OCI-LY7 (cell line): ENCODE results near the gene GLIPR1. TPM values are rescaled to one million over a fixed set of nuclear protein-coding genes. Genes with fewer than 3 reads are reported as not detected.
A peak's percentile ranks its signal among the peaks of the same experiment; 100 is the strongest.

Experiments
- BruUV-seq: library from RNA; stranded (reverse); fragments of 400-500 nt; replicated peaks from 2 replicates; lab custom pipeline; 2021; lab: Mats Ljungman, UMichigan
- CTCF ChIA-PET: fragments of 300-600 bp; sonication (Branson Sonifier 250); formaldehyde crosslinking; loops from one replicate; lab custom pipeline; 2022; ENCODE audit warnings: antibody characterized with exemption; ENCODE audit not compliant: unreplicated experiment; lab: Charles Lee
- POLR2A ChIA-PET: fragments of 300-600 bp; sonication (Branson Sonifier 250); formaldehyde crosslinking; loops from one replicate; lab custom pipeline; 2022; ENCODE audit warnings: antibody characterized with exemption; lab: Charles Lee
- DNase-seq: peaks from one replicate; pipeline ENCODE4 v3.0.0-alpha.2; 2015; ENCODE audit warnings: low spot score
- H2AFZ ChIP-seq: fragments of 200-600 bp; sonication (generic), shearing (Covaris generic); 2 replicates; pipeline ENCODE4 v1.6.1; 2014; ENCODE audit warnings: mild to moderate bottlenecking, antibody characterized with exemption, low read length, moderate library complexity
- H3K27ac ChIP-seq: fragments of 200-600 bp; sonication (generic); 2 replicates; pipeline ENCODE4 v1.5.1; 2014; ENCODE audit warnings: mixed run types, low read depth, mild to moderate bottlenecking, moderate library complexity, low read length, inconsistent platforms; ENCODE audit not compliant: poor library complexity, severe bottlenecking
- H3K36me3 ChIP-seq: fragments of 200-600 bp; sonication (generic); 2 replicates; pipeline ENCODE4 v1.6.1; 2014; ENCODE audit warnings: mild to moderate bottlenecking, antibody characterized with exemption, low read length, moderate library complexity, mixed read lengths; ENCODE audit not compliant: insufficient read depth
- H3K4me1 ChIP-seq: fragments of 200-600 bp; sonication (generic); 2 replicates; pipeline ENCODE4 v1.5.1; 2014; ENCODE audit warnings: mild to moderate bottlenecking, low read length; ENCODE audit not compliant: insufficient read depth, poor library complexity, severe bottlenecking
- H3K4me2 ChIP-seq: fragments of 200-600 bp; sonication (generic); 2 replicates; pipeline ENCODE4 v1.6.1; 2014; ENCODE audit warnings: mild to moderate bottlenecking, low read length
- H3K4me3 ChIP-seq: fragments of 200-600 bp; sonication (generic); 2 replicates; pipeline ENCODE4 v1.5.1; 2014; ENCODE audit warnings: mild to moderate bottlenecking, low read depth, low read length; ENCODE audit not compliant: poor library complexity, severe bottlenecking
- H3K79me2 ChIP-seq: fragments of 200-600 bp; sonication (generic); 2 replicates; pipeline ENCODE4 v1.6.1; 2016; ENCODE audit warnings: low read depth, mild to moderate bottlenecking, low read length, moderate library complexity, mixed read lengths; ENCODE audit not compliant: insufficient read depth
- H3K9me2 ChIP-seq: fragments of 200-600 bp; sonication (generic); 2 replicates; pipeline ENCODE4 v1.6.1; 2016; ENCODE audit warnings: mild to moderate bottlenecking, low read length, mixed read lengths; ENCODE audit not compliant: insufficient read depth
- H3K9me3 ChIP-seq: fragments of 200-600 bp; sonication (generic); 2 replicates; pipeline ENCODE4 v1.6.1; 2014; ENCODE audit warnings: mild to moderate bottlenecking, mixed run types, low read length, mixed read lengths
- H4K20me1 ChIP-seq: fragments of 200-600 bp; sonication (generic); 2 replicates; pipeline ENCODE4 v1.6.1; 2014; ENCODE audit warnings: mild to moderate bottlenecking, antibody characterized with exemption, low read length, moderate library complexity, mixed read lengths; ENCODE audit not compliant: insufficient read depth
- CTCF ChIP-seq: fragments of 200-600 bp; sonication (generic); conservative IDR thresholded peaks from 2 replicates; pipeline ENCODE4 v1.5.1; 2014; ENCODE audit warnings: mild to moderate bottlenecking, antibody characterized with exemption, low read length, moderate library complexity, mixed read lengths
- EZH2phosphoT487 ChIP-seq: fragments of 200-600 bp; sonication (generic); IDR thresholded peaks from 2 replicates; pipeline ENCODE4 v1.6.1; 2018; ENCODE audit warnings: low read depth, borderline replicate concordance, mild to moderate bottlenecking, mixed run types, antibody characterized with exemption, low read length, moderate library complexity, mixed read lengths
- intact Hi-C: fragments of 100-400 bp; cut with micrococcal nuclease; formaldehyde crosslinking; loops from one replicate; pipeline ENCODE4 v1.10.0; 2022; ENCODE audit not compliant: unreplicated experiment
- total RNA-seq, 2 experiments: library from RNA; depleted of rRNA in 1 of 2; stranded (reverse); fragments of >200 nt in 1 of 2; shearing (Covaris generic) in 1 of 2; gene quantifications; 2 replicates each; pipeline ENCODE4 v1.2.3, GENCODE V29; 2014 to 2022

GLIPR1 gene
- total RNA-seq, 2 experiments from 2014 or later: 2.8 to 3.3 TPM

GRCh38 chr12:75487308-75487707 is 6.8 kb downstream of the GLIPR1 start:
- Histone ChIP-seq H3K4me1 (peaks cover 18% of the 10 kb centered on the region), H3K9me3 (no peaks in the 10 kb centered on the region), H3K9me2 (no peaks in the 10 kb centered on the region), H4K20me1 (no peaks in the 10 kb centered on the region), H3K4me3 (no peak overlapping the region), H2AFZ (no peak overlapping the region), H3K4me2 (no peak overlapping the region), H3K36me3 (no peaks in the 10 kb centered on the region), H3K79me2 (no peaks in the 10 kb centered on the region), H3K27ac (no peak overlapping the region)
- no peak for TF ChIP-seq CTCF
- no peak for TF ChIP-seq EZH2phosphoT487
- ChIA-PET CTCF (no interaction called here), POLR2A (no interaction called here)
- intact Hi-C loops: loop anchor here (5.0 kb wide), 1 partner anchor 545 kb away; the partner anchor contains the start of gene PHLDA1
- BruUV-seq: no TSS peak
- DNase-seq: no peak

GRCh38 chr12:75488553-75488952 is 8.0 kb downstream of the GLIPR1 start:
- H3K9me2 ChIP-seq: no peaks in the 10 kb centered on the region
- H2AFZ ChIP-seq: no peak overlapping the region
- BruUV-seq: no TSS peak
- no peak overlapping the region for H3K4me2 ChIP-seq
- no peaks in the 10 kb centered on the region for H3K79me2 ChIP-seq
- TF ChIP-seq CTCF: peak; percentile 64
- TF ChIP-seq EZH2phosphoT487: no peak
- peaks cover 5% of the 10 kb centered on the region for H3K4me1 ChIP-seq
- ChIA-PET POLR2A (no interaction called here), CTCF (no interaction called here)
- peaks cover 9% of the 10 kb centered on the region; the same call in 1 of the 2 replicates for H3K36me3 ChIP-seq
- peak; percentile 36 for DNase-seq
- no peaks in the 10 kb centered on the region for H3K9me3 ChIP-seq
- intact Hi-C loops: loop anchor here (1.0 to 5.0 kb wide), 2 partner anchors 154 to 544 kb away; partner anchors contain the start of genes GLIPR1L1 and PHLDA1
- H3K27ac ChIP-seq: no peak overlapping the region
- H4K20me1 ChIP-seq: no peaks in the 10 kb centered on the region
- H3K4me3 ChIP-seq: no peak overlapping the region

GRCh38 chr12:75489187-75489586 is 8.6 kb downstream of the GLIPR1 start:
- H3K36me3 ChIP-seq: peaks cover 16% of the 10 kb centered on the region; the same call in 1 of the 2 replicates
- DNase-seq: no peak

More at GRCh38 chr12:75489187-75489586, 8.6 kb downstream of the GLIPR1 start:
- CTCF ChIA-PET: no interaction called here
- Histone ChIP-seq H3K27ac (no peak overlapping the region), H3K4me2 (no peak overlapping the region), H3K9me3 (no peaks in the 10 kb centered on the region), H3K4me3 (no peak overlapping the region), H3K4me1 (no peaks in the 10 kb centered on the region), H2AFZ (no peak overlapping the region), H3K9me2 (no peaks in the 10 kb centered on the region), H3K79me2 (no peaks in the 10 kb centered on the region), H4K20me1 (no peaks in the 10 kb centered on the region)
- TF ChIP-seq CTCF (no peak), EZH2phosphoT487 (no peak)
- BruUV-seq: no TSS peak
- intact Hi-C loops: loop anchor here (5.0 kb wide), 1 partner anchor 543 kb away; the partner anchor contains the start of gene PHLDA1
- POLR2A ChIA-PET: no interaction called here
